A549 (cell line): Measurements from ENCODE around the gene UHRF1.

Experiments used
- CHD2 ChIP-seq: fragments of 150-350 bp; IDR thresholded peaks from 2 replicates; pipeline ENCODE4 v1.6.1; 2014; ENCODE audit warnings: low read length; ENCODE audit not compliant: partially characterized antibody
- MAFK ChIP-seq: fragments of 450-650 bp; IDR thresholded peaks from 2 replicates; pipeline ENCODE4 v1.6.1; 2014; ENCODE audit not compliant: partially characterized antibody

DNA sequence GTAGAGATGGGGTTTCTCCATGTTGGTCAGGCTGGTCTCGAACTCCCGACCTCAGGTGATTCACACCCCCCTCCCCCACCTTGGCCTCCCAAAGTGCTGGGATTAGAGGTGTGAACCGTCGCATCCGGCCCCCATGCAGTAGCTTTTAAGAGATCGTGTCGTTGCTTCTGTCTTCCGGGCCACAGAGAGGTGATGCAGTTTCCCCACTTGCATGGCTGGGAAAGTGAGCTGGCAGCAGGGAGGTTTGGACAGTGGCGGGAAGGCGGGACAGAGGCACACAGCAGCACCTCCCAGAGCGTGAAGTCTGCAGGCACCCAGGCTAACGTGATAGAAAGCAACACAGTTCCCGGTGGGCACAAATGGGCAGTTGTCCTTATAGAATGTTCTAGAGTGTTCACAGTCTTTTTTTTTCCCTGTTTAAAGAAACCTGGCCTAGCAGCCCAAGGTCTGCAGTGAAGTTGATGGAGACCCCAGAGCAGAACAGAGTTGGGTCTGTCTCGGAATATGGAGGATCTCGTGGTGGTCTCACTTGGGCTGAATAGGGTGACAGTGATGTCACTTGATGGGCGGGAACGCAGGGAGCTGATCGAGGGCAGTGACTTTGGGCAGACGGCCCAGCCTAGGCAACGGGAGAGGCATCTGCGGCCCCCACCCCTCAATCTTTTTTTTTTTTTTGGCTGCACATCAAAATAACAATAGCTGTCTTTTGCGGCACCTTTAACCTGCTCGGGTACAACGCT, 4.9 kb downstream of the UHRF1 start:
- TF ChIP-seq CHD2 (no peak), MAFK (no peak)
